GM19455 (cell line): ENCODE data around the gene TAS2R38.
"Not testable (repeated sequence)": the region's sequence is repeated elsewhere in the genome, so short reads cannot be mapped to it uniquely, and the experiment has no call there.

Source experiments
- ATAC-seq: cut with Tn5 transposase; IDR thresholded peaks from one replicate; pipeline ENCODE4 v1.9.1; 2021; ENCODE audit not compliant: unreplicated experiment

Gene TAS2R38

DNA sequence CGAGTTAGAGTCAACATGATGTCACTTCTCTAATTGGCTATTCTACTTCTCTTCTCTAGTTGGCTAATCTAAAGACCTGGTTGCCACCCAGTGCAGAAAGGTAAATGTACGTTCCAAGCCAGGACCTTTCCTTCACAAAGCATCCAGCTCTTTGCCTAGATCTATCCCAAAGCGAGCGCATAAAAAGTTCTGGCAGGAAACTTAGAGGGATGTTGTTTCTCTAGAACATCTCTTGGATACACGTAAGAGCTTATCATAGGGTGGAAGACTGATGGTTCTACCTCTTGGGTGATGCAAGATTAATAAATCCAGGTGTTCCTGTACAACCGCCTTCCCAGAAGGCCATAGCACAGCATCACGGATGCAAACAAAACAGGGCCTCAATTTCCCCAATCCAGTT is at the start of gene TAS2R38:
Gene TAS2R38, minus strand, starts transcription at position 101 of the 400 bp plus-strand sequence. Its CDS starts 84 bp downstream, at position 17.
- no peak for ATAC-seq

DNA sequence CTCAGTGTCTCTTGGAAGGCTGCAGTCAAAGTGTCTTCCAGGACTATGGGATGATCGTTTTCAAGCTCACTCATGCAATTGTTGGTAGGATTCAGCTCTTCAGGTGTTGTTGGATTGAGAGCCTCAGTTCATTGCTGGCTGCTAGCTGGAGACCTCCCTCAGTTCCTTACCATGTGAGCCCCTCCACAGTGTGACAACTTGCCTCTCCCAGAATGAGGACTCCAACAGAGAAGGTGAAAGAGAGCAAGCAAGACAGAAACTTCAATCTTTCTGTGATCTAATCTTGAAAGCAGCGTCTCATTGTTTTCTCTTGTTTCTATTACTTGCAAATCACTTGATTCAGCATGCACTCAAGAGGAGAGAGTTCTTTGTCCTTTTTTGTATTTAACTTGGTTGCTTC is 44.6 kb upstream of the TAS2R38 start:
- ATAC-seq = no peak

- ATAC-seq = no peak
Observed at GRCh38 chr7:142017451-142017850, 43.9 kb upstream of the TAS2R38 start.

- ATAC-seq = no peak
Observed at GRCh38 chr7:142012825-142013511, 39.4 kb upstream of the TAS2R38 start.

GRCh38 chr7:142010952-142011548 is 37.5 kb upstream of the TAS2R38 start:
- ATAC-seq = no peak

- ATAC-seq = no peak
Observed at GRCh38 chr7:142009187-142009586, 35.6 kb upstream of the TAS2R38 start.

DNA sequence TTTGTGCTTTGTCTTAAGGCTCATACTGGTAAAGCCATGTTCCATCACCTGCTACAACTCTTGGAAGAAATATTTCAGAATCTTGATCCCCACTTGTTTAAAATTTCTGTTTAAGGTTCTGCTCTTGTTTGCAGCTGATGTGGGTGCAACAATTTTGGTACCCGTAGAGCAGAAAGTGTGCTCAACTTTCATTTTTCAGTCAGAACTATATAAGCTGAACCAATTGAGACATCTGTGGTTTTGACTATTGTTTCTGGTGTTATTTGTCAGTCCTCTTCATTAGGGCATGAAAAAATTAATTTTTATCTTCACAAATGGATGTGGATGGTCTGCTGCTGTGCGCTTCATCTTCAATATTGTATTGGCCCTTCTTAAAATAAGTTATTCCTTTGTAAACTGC is 33.0 kb upstream of the TAS2R38 start:
- no peak for ATAC-seq

- no peak for ATAC-seq
Observed at GRCh38 chr7:142002179-142002578, 28.6 kb upstream of the TAS2R38 start.

DNA sequence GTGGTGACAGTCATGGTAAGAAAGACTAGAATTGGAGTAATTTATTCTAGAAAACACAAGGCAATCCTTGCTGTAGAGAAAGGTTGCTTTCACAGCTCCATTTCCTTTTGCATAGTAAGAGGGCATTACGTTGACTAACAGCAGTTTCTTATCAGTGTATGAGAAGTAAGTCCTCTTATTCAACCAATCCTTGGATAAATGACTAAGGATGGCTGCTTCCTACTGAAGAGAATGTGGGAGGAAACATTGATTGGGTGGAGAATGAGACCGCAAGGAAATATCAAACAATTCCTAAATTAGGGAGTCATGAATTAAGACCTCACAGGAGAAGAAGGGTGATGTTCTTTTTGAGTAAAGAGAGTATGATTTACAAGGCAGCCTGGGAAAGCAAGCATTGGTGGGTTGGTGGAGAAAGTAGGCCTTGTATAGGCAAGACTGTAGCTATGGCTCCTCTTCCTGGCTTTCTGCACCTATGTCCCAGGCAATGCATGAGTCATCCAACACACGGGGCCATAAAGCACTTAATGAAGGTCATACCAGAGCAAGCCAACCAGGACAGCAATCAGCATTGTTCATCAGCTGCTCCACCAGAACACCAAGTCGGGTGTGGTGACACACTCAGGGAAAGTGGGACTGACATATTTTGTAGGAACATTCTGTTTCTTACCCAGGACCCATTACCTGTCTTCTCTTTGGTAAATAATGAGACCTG is 27.7 kb upstream of the TAS2R38 start:
- ATAC-seq = no peak

DNA sequence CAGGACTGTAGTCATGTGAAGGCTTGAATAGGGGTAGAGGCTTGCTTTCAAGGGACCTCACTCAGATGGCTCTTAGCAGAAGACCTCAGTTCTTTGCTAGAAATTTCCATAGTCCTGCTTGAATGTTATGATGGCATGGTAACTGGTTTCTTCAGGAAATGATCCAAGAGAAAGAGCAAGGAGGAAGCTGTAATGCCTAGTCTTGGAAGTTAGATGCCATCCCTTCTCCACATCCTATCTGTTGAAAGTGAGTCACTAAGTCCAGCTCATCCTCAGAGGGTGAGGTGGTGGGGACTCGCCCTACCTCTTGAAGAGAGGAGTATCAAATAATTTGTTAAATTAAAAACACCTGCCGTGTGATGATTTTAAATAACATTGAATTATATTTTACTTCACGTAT is 26.7 kb upstream of the TAS2R38 start:
- no peak for ATAC-seq

GRCh38 chr7:141999058-141999623 is 25.6 kb upstream of the TAS2R38 start:
- ATAC-seq = no peak

- no peak for ATAC-seq
Observed at GRCh38 chr7:141993354-141993753, 19.8 kb upstream of the TAS2R38 start.

DNA sequence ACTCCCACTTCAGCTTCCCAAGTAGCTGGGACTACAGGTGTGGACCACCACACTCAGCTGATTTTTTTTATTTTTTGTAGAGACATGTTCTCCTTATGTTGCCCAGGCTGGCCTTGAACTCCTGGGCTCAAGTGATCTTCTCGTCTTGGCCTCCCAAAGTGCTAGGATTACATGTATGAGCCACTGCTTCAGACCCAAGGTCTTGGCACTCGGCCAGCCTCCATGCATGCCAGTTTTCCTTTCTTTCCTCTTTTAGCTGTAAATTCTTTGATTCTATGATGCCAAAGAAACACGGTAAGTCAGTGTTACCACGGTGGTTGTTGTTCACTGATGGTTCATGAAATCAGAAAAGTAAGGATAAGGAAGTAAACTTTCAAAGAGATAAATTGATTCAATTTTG is 19.1 kb upstream of the TAS2R38 start:
- no peak for ATAC-seq

- ATAC-seq = no peak
Observed at GRCh38 chr7:141992156-141992555, 18.6 kb upstream of the TAS2R38 start.

- no peak for ATAC-seq
Observed at GRCh38 chr7:141991140-141991539, 17.6 kb upstream of the TAS2R38 start.

DNA sequence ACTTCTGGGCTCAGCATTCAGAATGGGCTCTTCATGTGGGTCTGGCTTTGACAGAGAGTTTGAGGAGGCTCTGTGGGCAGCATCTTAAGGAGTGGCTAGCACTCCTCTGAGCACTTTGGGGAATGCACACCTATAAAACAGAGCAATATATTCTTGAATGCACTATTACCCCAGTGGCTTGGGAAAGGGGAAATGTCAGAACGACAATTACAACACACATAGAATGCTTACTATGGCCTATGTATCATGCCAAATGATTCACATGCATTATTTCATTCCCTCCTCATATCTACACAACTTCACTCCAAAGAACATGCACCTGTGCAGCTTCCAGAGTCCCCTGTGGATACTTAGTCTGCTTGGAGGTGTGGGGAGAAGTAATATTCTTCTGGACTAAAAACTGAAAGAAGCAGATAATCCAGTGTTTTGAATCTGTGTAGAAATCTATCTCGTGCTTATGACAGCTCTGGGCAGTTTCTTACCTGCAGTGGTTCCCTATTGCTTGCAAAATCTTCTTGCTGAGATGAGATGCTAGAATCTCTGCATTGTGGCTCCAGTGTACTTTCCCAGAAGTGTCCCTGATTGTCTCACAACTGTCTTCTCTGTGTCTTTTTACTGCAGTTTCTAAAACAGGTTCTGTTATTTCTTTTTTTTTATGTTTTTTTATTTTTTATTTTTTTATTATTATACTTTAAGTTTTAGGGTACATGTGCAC is 16.6 kb upstream of the TAS2R38 start:
- no peak for ATAC-seq

DNA sequence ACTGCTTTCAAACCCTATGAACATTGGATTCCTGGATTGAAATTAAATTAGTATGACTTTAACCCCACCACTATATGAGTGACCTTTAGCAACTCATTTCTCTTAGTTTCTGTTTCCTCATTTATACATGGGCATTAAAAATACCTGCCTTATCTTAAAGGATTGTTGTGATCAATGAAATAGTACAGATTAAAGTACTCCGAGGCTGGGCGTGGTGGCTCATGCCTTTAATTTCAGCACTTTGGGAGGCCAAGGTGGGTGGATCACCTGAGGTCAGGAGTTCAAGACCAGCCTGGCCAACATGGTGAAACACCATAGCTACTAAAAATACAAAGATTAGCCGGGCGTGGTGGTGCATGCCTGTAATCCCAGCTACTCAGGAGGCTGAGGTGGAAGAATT is 14.2 kb upstream of the TAS2R38 start:
- ATAC-seq = not testable (repeated sequence)

DNA sequence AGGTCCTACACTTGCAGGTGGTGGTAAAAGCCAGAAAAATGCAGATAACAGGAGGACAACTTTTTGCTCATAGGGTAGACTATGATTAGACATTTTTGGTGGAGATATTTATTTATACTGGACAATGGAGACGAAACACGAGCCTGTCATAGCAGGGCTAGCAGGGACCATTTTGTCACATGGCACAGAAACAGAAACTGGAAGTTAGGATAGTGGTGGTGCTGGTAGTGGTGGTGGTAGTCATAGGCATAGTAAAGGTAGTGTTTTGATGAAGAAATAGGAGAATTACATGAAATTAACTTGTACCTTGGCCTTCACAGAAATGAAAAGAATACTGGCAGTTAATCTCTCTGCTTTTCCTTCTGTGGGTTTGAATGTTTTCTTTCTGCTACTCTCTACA is 13.3 kb upstream of the TAS2R38 start:
- no peak for ATAC-seq

- ATAC-seq = not testable (repeated sequence)
Observed at GRCh38 chr7:141985926-141986325, 12.4 kb upstream of the TAS2R38 start.

DNA sequence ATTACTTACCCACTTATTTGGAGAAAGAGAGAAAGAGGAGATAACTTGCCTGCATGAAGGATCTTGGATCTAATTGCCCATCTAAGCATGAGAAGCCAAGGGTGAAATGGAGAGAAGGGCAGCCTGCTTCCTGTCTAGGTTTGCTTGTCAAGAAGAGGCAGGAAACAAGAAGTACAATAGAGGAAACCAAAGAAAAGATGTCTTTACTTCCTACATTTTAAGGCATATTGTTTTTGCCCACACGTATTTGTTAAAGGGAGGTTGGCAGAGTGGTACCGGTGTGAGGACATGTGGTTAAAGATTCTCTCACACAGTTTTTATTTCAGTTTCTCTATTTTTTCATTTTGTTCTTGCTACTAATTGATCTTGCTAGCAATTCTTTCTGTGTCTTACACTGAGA is 6.0 kb upstream of the TAS2R38 start:
- ATAC-seq = no peak

DNA sequence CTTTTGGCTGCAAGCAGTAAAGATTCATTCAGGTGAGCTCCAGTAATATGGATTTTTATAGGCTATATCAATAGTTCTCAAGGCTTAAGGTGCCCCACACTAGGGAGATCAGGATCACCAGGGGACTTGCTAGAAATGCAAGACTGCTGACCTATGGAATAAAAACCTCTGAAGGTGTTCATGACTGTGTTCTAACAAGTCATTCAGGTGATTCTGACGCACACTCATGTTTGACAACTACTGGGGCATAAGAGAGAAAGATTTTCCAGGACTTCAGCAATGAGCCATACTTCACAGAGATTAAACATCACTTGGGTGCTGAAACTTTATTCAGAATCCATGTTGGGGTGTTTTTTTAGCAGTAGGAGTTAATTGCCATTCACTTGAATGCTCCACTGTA is 4.8 kb upstream of the TAS2R38 start:
- ATAC-seq = no peak
